Spleen (tissue), 7 donors: ENCODE results near the gene GRK3.

Experiments used
- CTCF ChIP-seq, 11 experiments: fragments of 200-600 bp in 7 of 11; fragments of 450-650 bp in 4 of 11; sonication (generic) in 4 of 11; IDR thresholded peaks in 8 of 11; conservative IDR thresholded peaks in 3 of 11; 1 replicate in 7 of 11; 2 replicates in 4 of 11; pipeline versions ENCODE4 v1.4.0 to v1.8.0; 2016 to 2021; ENCODE audit warnings: antibody characterized with exemption in 11 of 11, inconsistent platforms in 4 of 11, mild to moderate bottlenecking in 1 of 11
- POLR2A ChIP-seq, 3 donors: fragments of 450-650 bp; IDR thresholded peaks; one replicate each; pipeline ENCODE4 v1.5.1; 2017; ENCODE audit warnings: antibody characterized with exemption in 3 of 3, mild to moderate bottlenecking in 1 of 3
- POLR2AphosphoS5 ChIP-seq, 3 donors: sonication (generic); formaldehyde crosslinking; IDR thresholded peaks; one replicate each; pipeline ENCODE4 v1.5.1; 2017; ENCODE audit warnings: antibody characterized with exemption in 3 of 3
- donor health status: DM: no; HTN: no; CAD: no; lungs with moderate emphysema.
- donor health status: DM: no; HTN: no; CAD: no.
- donor health status: DM: no; HTN: no; CAD: no.

- TF ChIP-seq POLR2A (IDR thresholded peaks at IDR 0.05): no peak
- TF ChIP-seq CTCF (IDR thresholded peaks at IDR 0.05 in 8 of 11, conservative IDR thresholded peaks at IDR 0.05 in 3 of 11): no peak
- no peak for TF ChIP-seq POLR2AphosphoS5 (IDR thresholded peaks at IDR 0.05)
Measured at GRCh38 chr22:25563761-25564319, 635 bp upstream of the GRK3 start.
